Natural killer cell (primary cell): Measurements from ENCODE around the gene SLC6A3. TPM values are rescaled to one million over a fixed set of nuclear protein-coding genes. Genes with fewer than 3 reads are reported as not detected.

Experiments
- ATAC-seq, 3 donors: fragments of 150-1000 bp in 2 of 3; fragments of 200-7000 bp in 1 of 3; cut with Tn5 transposase; 1 replicate in 1 of 3; 2 replicates in 2 of 3; pipeline ENCODE4 v1.10.0; 2021; ENCODE audit warnings: mild to moderate bottlenecking in 2 of 3, moderate library complexity in 2 of 3
- DNase-seq, 2 donors: peaks; one replicate each; pipeline versions ENCODE4 v3.0.0 to v3.0.0-alpha.2; 2013 to 2021; ENCODE audit warnings: mixed read lengths in 1 of 2
- H3K27ac ChIP-seq: one replicate; pipeline ENCODE4 v1.5.1; 2013; ENCODE audit warnings: mild to moderate bottlenecking, low read length
- H3K27me3 ChIP-seq: one replicate; pipeline ENCODE4 v1.6.1; 2013; ENCODE audit warnings: low read length; ENCODE audit not compliant: control insufficient read depth, insufficient read depth
- H3K36me3 ChIP-seq: one replicate; pipeline ENCODE4 v1.6.1; 2013; ENCODE audit warnings: low read length; ENCODE audit not compliant: control insufficient read depth, insufficient read depth
- H3K4me1 ChIP-seq: one replicate; pipeline ENCODE4 v1.6.1; 2013; ENCODE audit warnings: low read length; ENCODE audit not compliant: control insufficient read depth, insufficient read depth
- H3K4me3 ChIP-seq: one replicate; pipeline ENCODE4 v1.5.1; 2013; ENCODE audit warnings: low read length
- H3K9me3 ChIP-seq: one replicate; pipeline ENCODE4 v1.6.1; 2013; ENCODE audit warnings: low read length; ENCODE audit not compliant: control insufficient read depth, insufficient read depth
- H3K27ac Mint-ChIP-seq, 2 donors: one replicate each; pipeline ENCODE4 v1.8.0; 2022; ENCODE audit warnings: mild to moderate bottlenecking in 2 of 2, mixed read lengths in 2 of 2, moderate library complexity in 1 of 2
- H3K27me3 Mint-ChIP-seq, 2 donors: one replicate each; pipeline ENCODE4 v1.8.0; 2022; ENCODE audit warnings: low read depth in 2 of 2, mixed read lengths in 2 of 2
- H3K36me3 Mint-ChIP-seq: one replicate; pipeline ENCODE4 v1.8.0; 2022; ENCODE audit warnings: mixed read lengths
- H3K4me1 Mint-ChIP-seq, 2 donors: one replicate each; pipeline ENCODE4 v1.8.0; 2022; ENCODE audit warnings: mixed read lengths in 2 of 2
- H3K4me3 Mint-ChIP-seq: one replicate; pipeline ENCODE4 v1.8.0; 2022; ENCODE audit warnings: mild to moderate bottlenecking, moderate library complexity, mixed read lengths
- H3K9me3 Mint-ChIP-seq, 2 donors: one replicate each; pipeline ENCODE4 v1.8.0; 2022; ENCODE audit warnings: mixed read lengths in 2 of 2
- WGBS: methylation state at CpG from one replicate; pipeline ENCODE4 v1.1.7; 2013; ENCODE audit warnings: missing lambda C conversion rate; ENCODE audit not compliant: insufficient coverage; 5-methylcytosine and 5-hydroxymethylcytosine counted together
- intact Hi-C: fragments of 100-400 bp; cut with micrococcal nuclease; formaldehyde crosslinking; loops from one replicate; pipeline ENCODE4 v1.14.2; 2022
- total RNA-seq, 4 donors: library from RNA; stranded (reverse); fragments of 120-200 nt in 1 of 4; gene quantifications; one replicate each; pipeline versions ENCODE4 v1.2.3 to v1.2.4, GENCODE V29; 2013 to 2022
- TF ChIP-seq, protein P1 (sequence below): fragments of 200-600 bp; IDR thresholded peaks from one replicate; pipeline ENCODE4 v1.8.0; 2022; ENCODE audit warnings: antibody characterized with exemption

The SLC6A3 gene
- total RNA-seq, 3 donors from 2014 or later (not counting 1 experiment from before 2014, with no cell fraction given) = not detected

DNA sequence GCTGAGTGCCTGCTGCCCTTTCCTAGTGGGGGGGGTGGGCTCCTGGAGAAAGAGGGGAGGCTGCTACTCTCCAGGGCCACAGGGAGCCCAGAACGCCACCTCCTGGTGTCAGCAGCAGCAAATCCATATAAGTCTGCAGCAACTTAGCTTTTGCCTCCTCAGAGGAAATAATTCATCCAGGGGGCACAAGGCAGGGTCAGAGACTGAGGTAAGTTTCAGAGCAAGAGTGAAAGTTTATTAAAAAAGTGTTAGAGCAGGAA, 96.3 kb downstream of the SLC6A3 start:
- Histone ChIP-seq H3K9me3 (no peaks in the 10 kb centered on the region), H3K4me3 (no peak overlapping the region), H3K36me3 (no peaks in the 10 kb centered on the region), H3K27me3 (no peaks in the 10 kb centered on the region), H3K27ac (no peak overlapping the region), H3K4me1 (peaks cover 16% of the 10 kb centered on the region)
- no peak for ATAC-seq
- TF ChIP-seq, protein P1, sequence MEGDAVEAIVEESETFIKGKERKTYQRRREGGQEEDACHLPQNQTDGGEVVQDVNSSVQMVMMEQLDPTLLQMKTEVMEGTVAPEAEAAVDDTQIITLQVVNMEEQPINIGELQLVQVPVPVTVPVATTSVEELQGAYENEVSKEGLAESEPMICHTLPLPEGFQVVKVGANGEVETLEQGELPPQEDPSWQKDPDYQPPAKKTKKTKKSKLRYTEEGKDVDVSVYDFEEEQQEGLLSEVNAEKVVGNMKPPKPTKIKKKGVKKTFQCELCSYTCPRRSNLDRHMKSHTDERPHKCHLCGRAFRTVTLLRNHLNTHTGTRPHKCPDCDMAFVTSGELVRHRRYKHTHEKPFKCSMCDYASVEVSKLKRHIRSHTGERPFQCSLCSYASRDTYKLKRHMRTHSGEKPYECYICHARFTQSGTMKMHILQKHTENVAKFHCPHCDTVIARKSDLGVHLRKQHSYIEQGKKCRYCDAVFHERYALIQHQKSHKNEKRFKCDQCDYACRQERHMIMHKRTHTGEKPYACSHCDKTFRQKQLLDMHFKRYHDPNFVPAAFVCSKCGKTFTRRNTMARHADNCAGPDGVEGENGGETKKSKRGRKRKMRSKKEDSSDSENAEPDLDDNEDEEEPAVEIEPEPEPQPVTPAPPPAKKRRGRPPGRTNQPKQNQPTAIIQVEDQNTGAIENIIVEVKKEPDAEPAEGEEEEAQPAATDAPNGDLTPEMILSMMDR = no peak
- H3K4me3 Mint-ChIP-seq = no peak overlapping the region
- WGBS = 80% methylated on average over 1 of the region's 1 CpG
- no peak for DNase-seq
- no peak overlapping the region for H3K27ac Mint-ChIP-seq
- H3K4me1 Mint-ChIP-seq = peaks cover 4 to 15% of the 10 kb centered on the region in 2 donors
- H3K9me3 Mint-ChIP-seq = no peaks in the 10 kb centered on the region
- H3K27me3 Mint-ChIP-seq = peaks cover 0 to 6% of the 10 kb centered on the region in 2 donors
- no peaks in the 10 kb centered on the region for H3K36me3 Mint-ChIP-seq
- intact Hi-C loops = no loop called here

DNA sequence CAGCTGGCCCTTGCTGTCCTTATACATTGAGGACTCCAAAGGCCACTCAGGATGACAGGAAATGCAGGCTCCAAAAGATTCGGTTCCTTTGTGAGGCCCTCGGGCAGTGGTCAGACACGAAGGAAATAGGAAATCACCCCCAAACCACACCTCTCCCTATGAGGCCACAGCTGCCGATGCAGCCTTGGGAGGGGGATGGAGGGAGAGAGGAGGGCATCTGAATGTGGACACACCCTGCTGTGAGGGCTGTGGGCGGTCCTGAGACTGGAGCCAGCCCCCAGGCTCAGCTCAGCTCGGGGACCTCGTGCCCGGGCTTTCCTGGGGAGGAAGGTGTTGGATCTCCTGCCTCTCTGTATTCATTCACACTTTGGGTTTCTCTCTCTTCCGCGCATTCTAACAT, 97.7 kb downstream of the SLC6A3 start:
- Histone ChIP-seq H3K27ac (no peak overlapping the region), H3K9me3 (no peaks in the 10 kb centered on the region), H3K4me1 (peaks cover 25% of the 10 kb centered on the region), H3K27me3 (no peaks in the 10 kb centered on the region), H3K36me3 (peaks cover 2% of the 10 kb centered on the region), H3K4me3 (no peak overlapping the region)
- no peak for ATAC-seq
- Mint-ChIP-seq H3K27ac (no peak overlapping the region), H3K4me1 (peaks cover 7 to 22% of the 10 kb centered on the region in 2 donors), H3K9me3 (no peaks in the 10 kb centered on the region), H3K4me3 (no peak overlapping the region), H3K27me3 (no peaks in the 10 kb centered on the region), H3K36me3 (no peaks in the 10 kb centered on the region)
- no peak for DNase-seq
- intact Hi-C loops = no loop called here
- TF ChIP-seq, protein P1 = no peak
- WGBS = 33% methylated on average over 7 of the region's 10 CpGs

GRCh38 chr5:1346627-1347440, 98.4 kb downstream of the SLC6A3 start:
- DNase-seq = no peak
- Histone ChIP-seq H3K36me3 (peaks cover 9% of the 10 kb centered on the region), H3K9me3 (no peaks in the 10 kb centered on the region), H3K4me1 (peaks cover 27% of the 10 kb centered on the region), H3K27ac (no peak overlapping the region), H3K4me3 (no peak overlapping the region), H3K27me3 (no peaks in the 10 kb centered on the region)
- intact Hi-C loops = no loop called here
- TF ChIP-seq, protein P1 = no peak
- peaks cover 7 to 22% of the 10 kb centered on the region in 2 donors for H3K4me1 Mint-ChIP-seq
- H3K27ac Mint-ChIP-seq = peak overlapping the region; percentile 29 to 84
- H3K4me3 Mint-ChIP-seq = no peak overlapping the region
- H3K9me3 Mint-ChIP-seq = no peaks in the 10 kb centered on the region
- 93% methylated on average over 21 of the region's 21 CpGs for WGBS
- H3K36me3 Mint-ChIP-seq = no peaks in the 10 kb centered on the region
- no peak for ATAC-seq
- no peaks in the 10 kb centered on the region for H3K27me3 Mint-ChIP-seq
